HG03064 (cell line): ENCODE results near the gene DIS3L2.

ENCODE experiments used
- ATAC-seq: cut with Tn5 transposase; IDR thresholded peaks from one replicate; pipeline ENCODE4 v1.9.1; 2021; ENCODE audit warnings: low read depth; ENCODE audit not compliant: unreplicated experiment

DIS3L2 gene

DNA sequence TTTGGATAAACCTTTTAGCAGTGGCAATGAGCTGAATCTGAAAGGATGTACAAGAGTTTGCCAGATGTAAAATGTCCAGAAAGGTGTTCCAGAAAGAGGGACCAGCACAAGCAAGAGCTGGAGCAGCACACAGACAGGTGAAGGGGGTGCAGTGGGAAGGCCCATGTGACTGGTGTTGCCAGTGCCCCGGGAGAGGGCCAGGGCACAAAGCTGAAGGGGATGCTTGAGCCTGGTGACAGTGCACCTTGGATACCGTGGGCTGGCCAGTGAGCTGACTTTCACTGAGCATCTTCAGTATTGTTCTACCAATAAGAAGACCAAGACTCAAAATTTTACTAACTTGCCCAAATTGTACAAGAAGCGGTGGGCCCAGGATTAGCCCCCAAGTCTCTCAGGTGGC lies 284.7 kb downstream of the DIS3L2 start:
- no peak for ATAC-seq

DNA sequence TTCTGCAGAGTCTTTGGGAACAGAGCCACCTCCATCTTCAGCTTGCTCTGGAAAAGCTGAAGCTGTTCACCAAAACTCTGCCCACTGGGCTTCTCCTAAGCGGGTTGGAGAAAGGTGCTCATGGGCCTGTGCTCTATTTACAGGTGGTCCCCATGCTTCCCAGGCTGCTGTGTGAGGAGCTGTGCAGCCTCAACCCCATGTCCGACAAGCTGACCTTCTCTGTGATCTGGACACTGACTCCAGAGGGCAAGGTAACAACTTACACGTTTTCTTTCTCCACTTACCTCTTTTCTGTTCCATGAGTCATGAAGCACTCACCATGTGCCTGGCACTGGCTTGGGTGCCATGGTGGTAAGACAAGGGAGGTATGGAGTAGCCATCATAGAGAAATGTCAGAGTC lies 287.6 kb downstream of the DIS3L2 start:
- ATAC-seq: no peak

GRCh38 chr2:232250246-232251175 lies 289.0 kb downstream of the DIS3L2 start:
- no peak for ATAC-seq

- ATAC-seq: no peak
These were observed 293.5 kb downstream of the DIS3L2 start for GRCh38 chr2:232255033-232255432.

DNA sequence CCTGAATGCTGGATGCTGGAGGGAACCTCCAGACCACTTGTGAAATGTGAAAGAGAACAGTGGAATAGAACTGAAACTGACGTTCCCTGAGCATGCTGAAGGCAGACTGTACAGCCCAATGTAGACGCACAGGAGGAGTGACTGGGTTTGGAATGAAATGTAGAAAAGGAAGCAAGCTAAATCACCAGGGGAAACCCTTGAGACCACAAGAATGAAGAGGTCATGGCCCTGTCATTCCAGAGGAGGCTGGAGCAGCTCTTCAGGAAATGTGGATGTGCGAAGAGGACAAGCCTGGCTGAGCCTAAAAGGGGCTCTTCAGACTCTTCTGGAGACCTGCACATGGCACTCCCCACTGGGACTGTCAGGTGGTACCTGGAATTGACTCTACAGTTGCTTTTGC lies 298.6 kb downstream of the DIS3L2 start:
- ATAC-seq: no peak

- ATAC-seq: no peak
These were observed 300.3 kb downstream of the DIS3L2 start for GRCh38 chr2:232261776-232262175.

DNA sequence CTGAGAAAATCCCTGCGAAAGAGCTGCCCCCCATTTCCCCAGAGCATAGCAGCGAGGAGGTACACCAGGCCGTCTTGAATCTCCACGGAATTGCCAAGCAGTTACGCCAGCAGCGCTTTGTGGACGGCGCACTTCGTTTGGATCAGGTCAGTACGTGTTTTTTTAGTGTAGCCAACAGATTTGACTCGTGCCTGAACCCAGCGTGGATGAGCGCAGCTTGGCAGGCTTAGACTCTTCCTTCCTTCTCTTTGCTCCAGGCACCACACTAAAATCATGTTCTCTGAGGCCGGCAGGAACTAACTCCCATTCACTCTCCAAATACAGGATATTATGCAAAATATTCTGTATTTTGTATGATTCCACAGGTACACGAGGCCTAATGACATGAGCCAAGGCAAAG lies 301.8 kb downstream of the DIS3L2 start:
- no peak for ATAC-seq

- no peak for ATAC-seq
These were observed 302.6 kb downstream of the DIS3L2 start for GRCh38 chr2:232264081-232264480.

DNA sequence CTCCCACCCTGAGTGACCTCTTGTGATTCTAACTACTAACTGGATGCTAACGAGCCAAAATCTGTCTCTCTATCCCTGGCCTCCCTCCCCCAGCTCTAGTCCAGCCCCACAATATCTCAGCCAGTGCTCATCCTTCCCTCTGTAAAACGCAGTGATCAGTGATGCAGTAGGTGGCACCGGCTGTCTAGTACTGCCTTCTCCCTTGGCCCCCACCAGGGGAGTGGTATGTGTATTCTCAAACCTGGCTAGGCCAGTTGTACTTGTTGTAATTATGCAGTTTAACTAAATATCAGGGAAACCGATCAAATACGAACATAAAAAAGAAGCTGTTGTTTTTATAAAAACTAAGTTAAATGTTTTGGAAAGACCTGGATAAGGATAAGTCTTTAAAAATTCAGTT lies 303.8 kb downstream of the DIS3L2 start:
- ATAC-seq: no peak

DNA sequence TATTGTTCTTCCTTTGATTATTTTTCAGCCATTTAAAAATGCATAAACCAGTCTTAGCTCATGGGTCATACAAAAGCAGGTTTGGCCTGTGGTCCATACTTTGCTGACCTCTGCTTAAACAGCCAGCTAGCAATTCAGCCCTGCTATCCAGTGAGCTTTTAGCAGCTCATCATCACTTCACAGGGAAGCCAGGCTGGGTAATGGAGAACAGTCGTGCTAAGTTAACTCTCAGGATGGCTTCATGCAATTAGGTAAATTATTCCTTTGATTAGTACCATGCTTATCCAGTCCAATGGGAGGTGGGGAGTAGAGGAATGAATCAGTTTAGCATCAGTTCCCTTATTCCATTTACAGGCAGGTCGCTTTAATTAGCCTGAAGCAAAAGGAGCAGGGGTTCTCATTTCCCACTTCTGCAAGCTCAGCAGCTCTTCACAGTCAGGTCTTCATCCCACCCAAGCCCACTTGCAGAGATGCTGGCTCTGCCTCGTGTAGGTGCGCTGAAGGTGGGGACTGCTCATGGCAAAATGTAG lies 307.2 kb downstream of the DIS3L2 start:
- ATAC-seq: no peak

- ATAC-seq: no peak
These were observed 308.4 kb downstream of the DIS3L2 start for GRCh38 chr2:232269867-232270266.

GRCh38 chr2:232273903-232274643 lies 312.6 kb downstream of the DIS3L2 start:
- ATAC-seq: no peak

DNA sequence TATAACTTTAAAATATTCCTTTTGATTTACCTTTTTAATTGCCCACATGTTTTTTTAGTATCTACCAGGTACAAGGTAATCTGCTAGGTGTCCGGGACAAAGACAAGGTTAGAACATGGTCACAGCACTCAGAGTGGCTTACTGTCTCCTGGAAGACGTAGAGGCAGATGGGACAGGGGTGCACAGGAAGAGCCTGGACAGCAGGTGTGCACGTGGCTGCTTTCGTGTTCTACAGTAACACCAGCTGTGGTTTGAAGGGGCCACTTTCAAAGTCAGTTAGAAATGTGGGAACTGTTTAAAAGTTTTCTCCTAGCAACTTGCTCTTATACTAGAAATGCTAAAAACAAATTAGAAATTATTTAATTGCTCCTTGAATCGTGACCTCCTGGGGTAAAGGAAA lies 314.2 kb downstream of the DIS3L2 start:
- no peak for ATAC-seq

- ATAC-seq: no peak
These were observed 314.7 kb downstream of the DIS3L2 start for GRCh38 chr2:232276084-232276732.

GRCh38 chr2:232276733-232277313 lies 315.3 kb downstream of the DIS3L2 start:
- no peak for ATAC-seq

DNA sequence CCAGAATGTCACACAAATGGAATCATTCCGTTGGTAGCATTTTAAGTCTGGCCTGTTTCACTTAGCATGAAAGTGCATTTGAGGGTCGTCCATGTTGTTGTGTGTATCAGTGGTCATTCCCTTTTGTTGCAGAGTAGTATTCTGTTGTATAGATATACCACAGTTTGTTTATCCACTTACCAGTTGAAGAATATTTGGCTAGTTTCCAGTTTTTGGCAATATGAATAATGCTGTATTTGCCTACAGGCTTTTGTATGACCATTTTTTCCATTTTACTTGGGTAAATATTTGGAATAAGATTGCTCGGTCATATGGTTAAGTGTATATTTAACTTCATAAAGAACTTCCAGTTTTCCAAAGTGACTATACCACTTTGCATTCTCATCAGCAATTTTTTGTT lies 317.0 kb downstream of the DIS3L2 start:
- no peak for ATAC-seq

- ATAC-seq: no peak
These were observed 318.8 kb downstream of the DIS3L2 start for GRCh38 chr2:232280341-232280740.

- no peak for ATAC-seq
These were observed 320.5 kb downstream of the DIS3L2 start for GRCh38 chr2:232281858-232282507.

- ATAC-seq: no peak
These were observed 321.1 kb downstream of the DIS3L2 start for GRCh38 chr2:232282508-232283055.
